ENCODE results near the gene ZNF512B.
"Not testable (repeated sequence)": the region's sequence is repeated elsewhere in the genome, so short reads cannot be mapped to it uniquely, and the experiment has no call there.

ZNF512B gene

GRCh38 chr20:63969838-63970713, at the start of gene ZNF512B:
TSS of gene ZNF512B (minus strand) at chr20:63969930. CDS start at chr20:63967950, 1,980 bp downstream.
- DNase-seq (ENCODE audit: low spot score): peak; percentile 51

DNA sequence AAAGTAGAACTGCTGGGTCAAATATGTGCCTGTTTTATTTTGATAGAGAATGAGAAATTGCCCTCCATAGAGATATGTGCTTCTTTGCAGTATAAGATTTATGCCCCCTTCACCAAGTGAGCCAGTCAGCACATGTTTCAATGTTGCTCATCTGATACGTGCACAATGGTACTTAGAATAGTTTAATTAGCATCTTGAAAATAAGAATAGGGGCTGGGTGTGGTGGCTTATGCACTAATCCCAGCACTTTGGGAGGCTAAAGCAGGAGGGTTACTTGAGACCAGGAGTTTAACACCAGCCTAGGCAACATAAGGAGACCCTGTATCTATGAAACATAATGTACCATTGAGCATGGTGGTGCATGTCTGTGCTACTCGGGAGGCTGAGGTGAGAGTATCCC, 45.9 kb upstream of the ZNF512B start:
- DNase-seq (ENCODE audit: low spot score): no peak

GRCh38 chr20:64012385-64013154, 42.8 kb upstream of the ZNF512B start:
- DNase-seq (ENCODE audit: low spot score): not testable (repeated sequence)

- no peak for DNase-seq (ENCODE audit: low spot score)
Measured at GRCh38 chr20:64011366-64011779, 41.6 kb upstream of the ZNF512B start.

GRCh38 chr20:64010711-64011237, 41.0 kb upstream of the ZNF512B start:
- DNase-seq (ENCODE audit: low spot score): no peak

DNA sequence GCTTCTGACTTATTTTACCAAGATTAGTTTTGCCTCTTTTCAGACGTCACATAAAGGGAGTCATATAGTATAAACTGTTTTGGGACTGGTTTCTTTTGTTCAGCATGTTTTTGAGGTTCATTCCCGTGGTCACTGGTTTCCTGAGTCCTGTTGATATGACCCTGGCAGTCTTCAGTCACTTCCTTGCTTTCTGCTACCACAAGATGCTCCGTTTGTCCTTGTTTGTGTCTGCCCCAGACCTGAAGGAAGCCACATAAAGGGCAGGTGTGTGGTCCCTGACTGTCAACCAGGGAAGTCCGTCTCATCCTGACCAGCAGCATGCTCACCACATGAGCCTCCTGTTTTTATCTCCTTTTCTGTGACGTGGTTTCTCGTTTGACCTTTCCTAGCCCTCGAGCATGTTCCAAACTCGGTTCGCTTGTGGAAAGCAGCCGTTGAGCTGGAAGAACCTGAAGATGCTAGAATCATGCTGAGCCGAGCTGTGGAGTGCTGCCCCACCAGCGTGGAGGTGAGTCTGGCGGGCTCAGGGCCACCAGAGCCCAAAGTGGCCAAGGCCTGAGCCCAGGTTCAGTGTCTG, 40.2 kb upstream of the ZNF512B start:
- DNase-seq (ENCODE audit: low spot score): no peak

- DNase-seq (ENCODE audit: low spot score): no peak
Measured at GRCh38 chr20:64006902-64007301, 37.2 kb upstream of the ZNF512B start.

GRCh38 chr20:64006490-64006889, 36.8 kb upstream of the ZNF512B start:
- DNase-seq (ENCODE audit: low spot score): no peak

GRCh38 chr20:64005394-64005793, 35.7 kb upstream of the ZNF512B start:
- DNase-seq (ENCODE audit: low spot score): no peak

DNA sequence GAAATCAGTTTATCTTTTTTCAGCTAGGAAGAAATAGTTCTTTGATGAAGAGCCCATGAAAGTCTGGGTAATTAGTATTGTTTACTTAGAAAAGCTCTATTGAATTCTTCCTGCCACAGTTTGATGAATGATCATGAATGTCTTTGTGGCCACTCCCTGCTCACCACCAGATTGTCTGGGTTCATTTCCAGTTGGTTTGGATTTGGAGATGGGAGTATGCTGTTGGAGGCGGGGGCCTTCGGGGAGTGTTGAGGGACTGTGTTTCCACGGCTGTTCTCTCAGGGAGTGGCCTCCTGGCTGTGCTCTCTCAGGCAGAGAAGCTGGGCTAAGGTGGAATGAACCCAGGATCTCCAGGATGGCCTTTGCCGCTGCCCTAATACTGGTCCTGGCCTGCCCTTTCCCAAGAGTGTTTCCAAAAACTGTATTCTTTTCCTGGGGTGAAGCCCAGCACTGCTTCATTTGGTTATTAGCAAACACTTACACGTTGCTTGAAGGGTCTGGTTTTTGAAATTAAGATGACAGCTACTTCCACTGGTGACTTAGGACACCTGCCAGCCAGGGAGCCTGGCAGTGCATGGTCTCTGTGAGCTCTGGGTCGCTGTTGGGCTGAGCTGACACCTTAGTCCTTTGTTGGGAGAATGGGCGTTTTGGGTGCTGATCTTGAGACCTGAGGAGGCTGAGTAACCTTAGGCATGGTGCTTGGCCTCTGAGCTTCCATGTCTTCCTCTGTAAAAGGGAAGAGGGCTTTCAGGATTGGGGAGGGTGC, 34.4 kb upstream of the ZNF512B start:
- DNase-seq (ENCODE audit: low spot score): no peak

DNA sequence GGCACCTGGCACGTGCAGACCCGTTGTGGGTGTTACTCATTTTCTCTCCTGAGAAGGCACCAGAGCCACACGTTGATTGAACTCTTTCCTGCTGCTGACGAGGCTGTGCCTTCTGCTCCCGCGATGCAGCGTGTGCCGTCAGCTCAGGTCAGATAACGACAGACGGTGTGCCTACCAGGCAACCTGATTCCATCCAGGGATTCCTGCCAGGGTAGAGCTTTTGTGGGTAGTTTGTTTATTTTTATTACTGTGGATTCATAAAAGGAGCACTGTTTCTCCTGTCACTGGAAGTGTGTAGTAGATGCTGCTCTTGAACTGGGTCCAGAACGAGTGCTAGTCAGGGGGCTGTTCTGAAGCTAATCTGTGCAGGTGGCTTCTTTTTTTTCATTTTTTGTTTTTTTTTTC, 31.9 kb upstream of the ZNF512B start:
- DNase-seq (ENCODE audit: low spot score): no peak

DNA sequence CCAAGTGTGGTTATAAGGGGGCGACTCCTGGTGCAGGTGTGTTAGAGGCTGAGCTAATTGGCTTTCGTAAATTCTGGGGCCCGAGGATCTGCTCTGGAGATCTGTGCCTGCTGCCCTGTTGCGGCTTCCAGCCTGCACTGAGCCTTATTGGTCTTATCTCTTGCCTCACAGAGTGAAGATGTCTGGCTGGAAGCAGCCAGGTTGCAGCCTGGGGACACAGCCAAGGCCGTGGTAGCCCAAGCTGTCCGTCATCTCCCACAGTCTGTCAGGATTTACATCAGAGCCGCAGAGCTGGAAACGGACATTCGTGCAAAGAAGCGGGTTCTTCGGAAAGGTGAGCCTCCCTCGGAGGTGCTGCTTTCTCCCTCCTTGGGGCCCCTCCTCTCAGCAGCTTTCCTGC, 31.2 kb upstream of the ZNF512B start:
- DNase-seq (ENCODE audit: low spot score): no peak

DNA sequence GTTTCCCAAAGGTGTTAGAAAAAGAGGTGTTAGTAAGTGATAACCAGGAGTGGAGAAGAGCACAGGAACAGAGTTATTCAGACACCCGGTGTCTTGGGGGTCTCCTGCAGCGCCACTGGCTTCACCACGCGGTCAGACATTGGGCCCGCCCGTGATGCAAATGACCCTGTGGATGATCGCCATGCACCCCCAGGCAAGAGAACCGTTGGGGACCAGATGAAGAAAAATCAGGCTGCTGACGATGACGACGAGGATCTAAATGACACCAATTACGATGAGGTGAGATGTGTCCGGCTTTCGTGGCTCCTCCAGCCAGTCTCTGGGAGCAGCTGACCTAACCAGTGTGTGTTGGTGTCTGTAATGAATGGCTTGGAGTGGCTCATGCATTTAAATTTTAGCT, 13.2 kb upstream of the ZNF512B start:
- DNase-seq (ENCODE audit: low spot score): no peak

- peak; percentile 96 for DNase-seq (ENCODE audit: low spot score)
Measured at GRCh38 chr20:63980806-63981728, 11.3 kb upstream of the ZNF512B start, which contains the start of gene PRPF6. TSS of gene PRPF6 (plus strand) at chr20:63981132. CDS start at chr20:63981246, 114 bp downstream.

DNA sequence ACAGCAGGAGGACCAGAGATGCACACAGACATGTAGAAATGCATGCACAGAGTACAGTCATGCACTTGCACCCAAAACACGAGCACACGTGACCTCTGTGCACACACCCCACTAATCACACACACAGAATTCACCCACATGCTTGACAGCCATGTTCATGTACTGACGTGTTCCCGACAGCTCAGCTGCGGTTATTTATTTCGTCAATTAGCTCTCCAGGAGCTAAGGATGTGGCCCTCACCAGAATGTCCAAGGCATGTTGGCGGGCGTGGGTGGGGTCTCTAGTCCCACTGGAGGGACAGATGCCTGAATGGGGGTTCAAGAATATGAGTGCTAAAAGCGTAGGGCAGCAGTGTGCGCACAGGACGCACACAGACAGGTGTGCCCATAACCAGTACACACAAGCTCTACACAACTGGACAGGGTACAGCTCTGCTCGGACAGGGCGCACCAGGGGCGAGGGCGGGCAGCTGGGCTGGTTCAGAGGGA, 10.6 kb upstream of the ZNF512B start:
- no peak for DNase-seq (ENCODE audit: low spot score)

GRCh38 chr20:63979557-63980316, 10.0 kb upstream of the ZNF512B start, which contains the start of gene SAMD10:
TSS of gene SAMD10 (minus strand) at chr20:63979642. CDS start at chr20:63979467, 175 bp downstream.
- peak; percentile 67 for DNase-seq (ENCODE audit: low spot score)

DNA sequence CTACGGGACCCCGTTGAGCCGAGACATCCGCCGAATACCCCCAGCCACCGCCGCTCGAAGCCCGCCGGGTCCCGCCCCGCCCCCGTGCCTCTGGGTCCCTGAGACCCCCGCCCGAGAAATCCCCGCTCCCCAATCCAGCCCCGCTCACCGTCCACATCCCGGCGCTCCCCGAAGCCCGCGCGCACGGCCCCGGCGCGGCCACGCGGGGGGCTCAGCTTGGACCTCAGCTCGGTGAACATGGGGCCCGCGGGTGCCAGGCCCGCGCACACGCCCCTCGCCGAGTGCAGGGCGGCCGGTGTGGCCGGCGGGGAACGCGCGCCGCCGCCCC, 9.5 kb upstream of the ZNF512B start:
- DNase-seq (ENCODE audit: low spot score): no peak

DNA sequence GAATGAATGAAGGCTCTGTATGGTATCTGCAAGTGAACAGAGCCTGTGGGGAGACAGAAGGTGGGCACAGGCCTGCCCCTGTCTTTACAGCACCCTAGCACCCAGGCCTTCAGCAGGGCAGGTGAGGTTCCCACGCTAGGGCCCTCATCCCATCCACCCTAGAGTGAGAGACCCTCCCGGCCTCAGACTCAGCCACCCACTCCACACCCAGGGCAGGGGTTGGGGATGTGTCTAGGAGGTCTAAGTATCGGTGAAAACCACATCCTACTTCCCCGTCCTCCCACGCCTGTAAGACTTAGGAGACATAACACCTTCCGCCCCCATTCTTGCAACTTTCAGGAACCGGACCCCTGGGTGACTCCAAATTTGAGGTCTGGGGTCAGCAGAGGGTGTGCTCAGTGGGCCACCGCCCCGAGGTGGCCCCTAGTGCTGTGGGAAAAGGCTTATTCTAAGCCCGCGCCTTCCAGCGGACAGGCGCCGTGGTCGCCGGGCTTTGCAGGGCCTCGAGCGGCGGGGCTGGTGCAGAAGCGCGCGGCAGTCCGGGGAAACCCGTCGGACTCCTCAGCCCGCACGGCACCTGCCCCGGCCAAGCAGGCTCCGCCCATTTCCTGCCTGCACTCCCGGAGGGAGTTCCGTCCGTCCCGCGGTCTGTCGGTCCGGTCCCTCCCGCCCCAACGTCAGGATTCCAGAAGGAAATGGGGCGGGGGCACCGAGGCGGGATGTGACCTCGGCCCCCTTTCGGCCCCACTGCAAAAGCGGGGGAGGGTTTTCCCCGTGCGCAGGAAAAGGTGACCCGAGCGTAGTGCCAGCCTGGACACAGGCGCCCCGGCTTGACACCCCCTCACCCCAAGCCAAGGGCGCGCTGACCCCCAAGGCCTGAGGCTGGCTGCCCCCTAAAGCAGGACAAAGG, 8.8 kb upstream of the ZNF512B start:
- DNase-seq (ENCODE audit: low spot score): peak; percentile 50

Measured in CD4-positive, alpha-beta T cell treated with Interleukin-6 at 100 ng/mL for 8 hours (primary cell).